Mammary epithelial cell (primary cell): ENCODE results near the gene HTR2B.

Source experiments
- EZH2 ChIP-seq: IDR thresholded peaks from 2 replicates; pipeline ENCODE4 v1.6.1; 2012; ENCODE audit warnings: low read length, inconsistent platforms, borderline replicate concordance
- TF ChIP-seq, protein P1 (sequence below), 2 donors: IDR thresholded peaks in 1 of 2; conservative IDR thresholded peaks in 1 of 2; 2 replicates each; pipeline ENCODE4 v1.5.1; 2011 to 2012; ENCODE audit warnings: inconsistent platforms in 2 of 2, low read length in 2 of 2, mild to moderate bottlenecking in 2 of 2, control low read depth in 1 of 2, low read depth in 1 of 2; ENCODE audit not compliant: insufficient read depth in 1 of 2; ENCODE audit errors: extremely low read depth in 1 of 2

DNA sequence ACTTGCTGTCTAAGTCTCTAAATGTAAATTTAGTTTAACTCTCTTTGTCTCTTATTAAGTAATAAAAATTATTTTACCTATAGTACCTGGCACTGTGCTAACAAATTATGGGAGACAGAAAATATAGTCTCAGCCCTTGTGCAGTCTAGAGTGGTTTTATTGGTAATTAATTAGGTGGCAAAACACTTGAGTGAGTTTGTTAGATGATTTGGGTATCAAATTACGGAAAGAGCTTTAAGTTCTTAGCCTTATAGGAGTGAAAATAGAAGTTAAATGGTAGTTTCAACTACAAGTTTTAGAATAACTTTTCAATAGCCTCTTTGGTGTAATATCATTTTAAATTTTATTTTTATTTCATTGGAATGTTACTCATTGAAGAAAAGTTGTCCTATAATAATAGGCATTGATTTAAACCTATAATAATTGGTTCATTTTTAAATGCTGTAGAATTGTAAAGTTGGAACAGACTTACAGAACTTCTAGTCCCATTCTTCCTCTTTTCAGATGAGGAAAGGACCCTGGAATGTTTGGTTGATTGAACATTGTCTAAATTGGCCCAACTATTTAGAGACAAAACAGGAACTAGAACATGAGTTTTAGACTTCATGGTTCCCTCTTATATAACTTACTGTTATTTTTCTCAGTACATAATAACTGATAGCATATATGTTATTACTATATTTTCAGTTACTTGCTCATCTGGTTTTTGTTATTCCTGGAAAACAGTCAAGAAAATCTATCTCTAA lies 10.2 kb upstream of the HTR2B start:
- TF ChIP-seq, protein P1, sequence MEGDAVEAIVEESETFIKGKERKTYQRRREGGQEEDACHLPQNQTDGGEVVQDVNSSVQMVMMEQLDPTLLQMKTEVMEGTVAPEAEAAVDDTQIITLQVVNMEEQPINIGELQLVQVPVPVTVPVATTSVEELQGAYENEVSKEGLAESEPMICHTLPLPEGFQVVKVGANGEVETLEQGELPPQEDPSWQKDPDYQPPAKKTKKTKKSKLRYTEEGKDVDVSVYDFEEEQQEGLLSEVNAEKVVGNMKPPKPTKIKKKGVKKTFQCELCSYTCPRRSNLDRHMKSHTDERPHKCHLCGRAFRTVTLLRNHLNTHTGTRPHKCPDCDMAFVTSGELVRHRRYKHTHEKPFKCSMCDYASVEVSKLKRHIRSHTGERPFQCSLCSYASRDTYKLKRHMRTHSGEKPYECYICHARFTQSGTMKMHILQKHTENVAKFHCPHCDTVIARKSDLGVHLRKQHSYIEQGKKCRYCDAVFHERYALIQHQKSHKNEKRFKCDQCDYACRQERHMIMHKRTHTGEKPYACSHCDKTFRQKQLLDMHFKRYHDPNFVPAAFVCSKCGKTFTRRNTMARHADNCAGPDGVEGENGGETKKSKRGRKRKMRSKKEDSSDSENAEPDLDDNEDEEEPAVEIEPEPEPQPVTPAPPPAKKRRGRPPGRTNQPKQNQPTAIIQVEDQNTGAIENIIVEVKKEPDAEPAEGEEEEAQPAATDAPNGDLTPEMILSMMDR (conservative IDR thresholded peaks at IDR 0.05 in 1 of 2, IDR thresholded peaks at IDR 0.05 in 1 of 2; ENCODE audit: extremely low read depth in 1 of 2, insufficient read depth in 1 of 2, low read depth in 1 of 2, low read length in 2 of 2), result no peak
- TF ChIP-seq EZH2, result no peak
